ENCODE measurements around the gene PTPRM. TPM values are rescaled to one million over a fixed set of nuclear protein-coding genes. Genes with fewer than 3 reads are reported as not detected.

The PTPRM gene
- total and polyA plus RNA-seq, 5 donors from 2014 or later = 1.1 to 4.6 (median 3.6) TPM

DNA sequence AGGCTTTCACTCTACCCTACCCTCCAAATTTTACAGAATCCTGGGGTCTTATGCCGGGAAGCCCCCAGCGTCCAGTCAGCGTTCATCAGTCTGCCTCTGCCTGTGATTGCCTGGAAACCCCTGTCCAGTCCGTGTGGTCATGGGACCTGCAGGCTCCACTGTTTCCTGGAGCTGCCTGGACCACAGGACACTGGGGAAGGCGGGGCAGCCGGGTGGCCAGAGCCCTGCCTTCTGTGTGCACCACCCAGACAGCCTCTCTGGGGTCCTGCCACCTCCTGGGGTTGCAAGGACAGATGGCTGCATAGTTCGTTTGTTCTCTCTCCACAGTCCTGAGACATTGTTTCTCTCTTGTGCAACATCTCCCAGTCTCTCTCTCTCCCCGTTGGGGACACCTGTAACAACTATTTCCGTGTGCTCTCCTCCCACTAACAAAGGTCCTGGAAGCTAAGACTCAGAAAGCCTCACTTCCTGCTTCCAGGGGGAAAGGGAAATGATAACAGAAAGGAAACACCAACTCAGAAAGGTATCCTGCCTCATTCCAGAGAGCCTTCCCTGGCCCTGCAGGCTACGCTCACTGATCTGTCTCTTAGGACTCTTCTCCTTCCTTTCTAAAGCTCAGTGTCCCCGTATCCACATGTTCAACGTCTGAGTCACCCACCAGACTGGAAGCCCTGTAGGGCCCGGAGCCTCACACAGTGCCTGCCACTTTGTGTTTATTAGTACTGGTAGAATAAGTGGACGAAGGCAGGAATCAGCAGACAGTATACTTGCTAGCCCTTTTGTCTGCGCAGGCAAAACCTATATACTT, 849.3 kb downstream of the PTPRM start:
- H3K4me3 ChIP-seq (ENCODE audit: low read depth, low read length) = no peak overlapping the region
- H3K4me1 Mint-ChIP-seq = no peaks in the 10 kb centered on the region
- peaks cover 1 to 8% (median 4%) of the 10 kb centered on the region in 7 donors for H3K9me3 Mint-ChIP-seq
- no peak overlapping the region for H3K27ac Mint-ChIP-seq
- ATAC-seq (ENCODE audit: low read depth in 2 of 2) (no peak), DNase-seq (no peak)
- H3K4me1 ChIP-seq (ENCODE audit: control insufficient read depth, insufficient read depth, low read length, poor library complexity, severe bottlenecking) = no peaks in the 10 kb centered on the region
- H3K36me3 ChIP-seq (ENCODE audit: control insufficient read depth, insufficient read depth, low read length) = no peaks in the 10 kb centered on the region
- no peaks in the 10 kb centered on the region for H3K27me3 Mint-ChIP-seq
- no peaks in the 10 kb centered on the region for H3K36me3 Mint-ChIP-seq
- peaks cover 0 to 6% of the 10 kb centered on the region in 2 experiments for H3K9me3 ChIP-seq (ENCODE audit: control insufficient read depth in 2 of 2, low read length in 2 of 2)
- H3K27me3 ChIP-seq (ENCODE audit: control insufficient read depth, insufficient read depth, low read length) = no peaks in the 10 kb centered on the region
- H3K27ac ChIP-seq (ENCODE audit: insufficient read depth, low read length, poor library complexity, severe bottlenecking) = no peak overlapping the region
- H3K4me3 Mint-ChIP-seq = no peak overlapping the region

DNA sequence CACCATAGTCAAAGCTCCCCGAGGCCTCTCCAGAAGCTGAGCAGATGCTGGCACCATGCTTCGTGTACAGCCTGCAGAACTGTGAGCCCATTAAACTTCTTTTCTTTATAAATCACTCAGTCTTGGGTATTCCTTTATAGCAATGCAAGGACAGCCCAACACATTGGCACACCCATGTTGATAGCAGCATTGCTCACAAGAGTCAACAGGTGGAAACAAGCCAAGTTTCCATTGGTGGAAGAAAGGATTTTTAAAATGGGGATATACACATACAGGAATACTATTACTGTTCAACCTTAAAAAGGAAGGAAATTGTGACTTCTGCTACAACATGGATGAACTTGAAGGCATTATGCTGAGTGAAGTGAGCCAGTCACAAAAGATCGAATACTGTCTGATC, 855.3 kb downstream of the PTPRM start:
- Histone ChIP-seq H3K36me3 (ENCODE audit: control insufficient read depth, insufficient read depth, low read length) (no peaks in the 10 kb centered on the region), H3K27me3 (ENCODE audit: control insufficient read depth, insufficient read depth, low read length) (no peaks in the 10 kb centered on the region), H3K4me1 (ENCODE audit: control insufficient read depth, insufficient read depth, low read length, poor library complexity, severe bottlenecking) (no peaks in the 10 kb centered on the region), H3K4me3 (ENCODE audit: low read depth, low read length) (no peak overlapping the region), H3K27ac (ENCODE audit: insufficient read depth, low read length, poor library complexity, severe bottlenecking) (no peak overlapping the region), H3K9me3 (ENCODE audit: control insufficient read depth in 2 of 2, low read length in 2 of 2) (no peaks in the 10 kb centered on the region)
- no peak for DNase-seq
- H3K4me1 Mint-ChIP-seq = peaks cover 0 to 5% (median 0%) of the 10 kb centered on the region in 4 donors
- peaks cover 0 to 6% (median 0%) of the 10 kb centered on the region in 7 donors for H3K9me3 Mint-ChIP-seq
- no peaks in the 10 kb centered on the region for H3K27me3 Mint-ChIP-seq
- no peak for ATAC-seq (ENCODE audit: low read depth in 2 of 2)
- H3K4me3 Mint-ChIP-seq = no peak overlapping the region
- H3K36me3 Mint-ChIP-seq = no peaks in the 10 kb centered on the region
- no peak overlapping the region for H3K27ac Mint-ChIP-seq

DNA sequence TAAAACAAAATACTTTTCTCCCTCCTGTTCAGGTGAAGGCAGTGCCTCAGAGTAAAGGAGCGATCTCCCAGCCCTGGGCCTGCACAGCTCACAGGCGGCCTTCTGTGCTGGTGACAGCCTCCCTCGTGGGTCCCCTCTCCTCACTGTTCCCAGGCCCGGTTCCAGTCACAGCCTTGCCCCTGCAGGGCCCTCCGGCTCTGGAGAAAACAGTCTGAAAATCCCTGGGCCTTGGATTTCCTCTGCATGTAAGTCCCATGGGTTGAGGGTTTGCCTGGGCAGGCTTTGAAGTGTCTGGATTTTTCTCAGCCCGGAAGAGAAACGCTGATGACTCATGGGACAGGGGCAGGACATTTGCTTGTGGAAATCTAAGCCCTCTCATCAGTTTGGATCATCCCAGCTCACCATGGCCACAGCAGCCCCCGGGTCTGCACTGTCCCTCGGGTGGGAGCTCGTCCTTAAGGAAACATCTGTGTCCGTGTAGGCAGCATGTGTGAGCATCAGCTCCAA, 856.0 kb downstream of the PTPRM start:
- Histone ChIP-seq H3K27me3 (ENCODE audit: control insufficient read depth, insufficient read depth, low read length) (no peaks in the 10 kb centered on the region), H3K4me3 (ENCODE audit: low read depth, low read length) (no peak overlapping the region), H3K9me3 (ENCODE audit: control insufficient read depth in 2 of 2, low read length in 2 of 2) (no peaks in the 10 kb centered on the region), H3K4me1 (ENCODE audit: control insufficient read depth, insufficient read depth, low read length, poor library complexity, severe bottlenecking) (no peaks in the 10 kb centered on the region), H3K36me3 (ENCODE audit: control insufficient read depth, insufficient read depth, low read length) (no peaks in the 10 kb centered on the region), H3K27ac (ENCODE audit: insufficient read depth, low read length, poor library complexity, severe bottlenecking) (no peak overlapping the region)
- Mint-ChIP-seq H3K27ac (no peak overlapping the region), H3K36me3 (no peaks in the 10 kb centered on the region), H3K27me3 (no peaks in the 10 kb centered on the region), H3K4me1 (peaks cover 0 to 5% (median 0%) of the 10 kb centered on the region in 4 donors), H3K4me3 (no peak overlapping the region), H3K9me3 (peaks cover 0 to 6% (median 0%) of the 10 kb centered on the region in 7 donors)
- ATAC-seq (ENCODE audit: low read depth in 2 of 2) = no peak
- no peak for DNase-seq

DNA sequence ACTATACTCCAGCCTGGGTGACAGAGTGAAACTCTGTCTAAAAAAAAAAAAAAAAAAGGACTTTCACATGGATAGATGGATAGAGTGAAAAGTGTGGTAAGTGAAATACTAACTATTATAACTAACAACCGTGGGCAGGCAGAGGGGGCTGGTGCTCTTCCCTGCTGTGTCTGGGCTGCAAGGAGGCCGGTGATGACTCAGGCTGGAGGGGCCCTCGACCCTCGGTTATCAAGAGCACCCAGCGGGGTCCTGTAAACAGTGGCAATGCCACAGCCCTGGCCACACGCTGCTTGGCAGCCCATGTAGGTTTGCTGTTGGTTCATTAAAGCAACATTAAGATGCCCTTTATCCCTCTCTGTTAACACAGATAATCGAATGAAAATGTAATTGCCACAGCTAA, 857.4 kb downstream of the PTPRM start:
- Mint-ChIP-seq H3K4me3 (no peak overlapping the region), H3K4me1 (peaks cover 0 to 5% (median 0%) of the 10 kb centered on the region in 4 donors), H3K27me3 (no peaks in the 10 kb centered on the region), H3K36me3 (no peaks in the 10 kb centered on the region), H3K27ac (no peak overlapping the region), H3K9me3 (peaks cover 0 to 6% (median 0%) of the 10 kb centered on the region in 7 donors)
- no peak overlapping the region for H3K4me3 ChIP-seq (ENCODE audit: low read depth, low read length)
- H3K9me3 ChIP-seq (ENCODE audit: control insufficient read depth in 2 of 2, low read length in 2 of 2) = no peaks in the 10 kb centered on the region
- ATAC-seq (ENCODE audit: low read depth in 2 of 2) = no peak
- H3K27ac ChIP-seq (ENCODE audit: insufficient read depth, low read length, poor library complexity, severe bottlenecking) = no peak overlapping the region
- no peaks in the 10 kb centered on the region for H3K27me3 ChIP-seq (ENCODE audit: control insufficient read depth, insufficient read depth, low read length)
- no peak for DNase-seq
- no peaks in the 10 kb centered on the region for H3K36me3 ChIP-seq (ENCODE audit: control insufficient read depth, insufficient read depth, low read length)
- H3K4me1 ChIP-seq (ENCODE audit: control insufficient read depth, insufficient read depth, low read length, poor library complexity, severe bottlenecking) = no peaks in the 10 kb centered on the region

DNA sequence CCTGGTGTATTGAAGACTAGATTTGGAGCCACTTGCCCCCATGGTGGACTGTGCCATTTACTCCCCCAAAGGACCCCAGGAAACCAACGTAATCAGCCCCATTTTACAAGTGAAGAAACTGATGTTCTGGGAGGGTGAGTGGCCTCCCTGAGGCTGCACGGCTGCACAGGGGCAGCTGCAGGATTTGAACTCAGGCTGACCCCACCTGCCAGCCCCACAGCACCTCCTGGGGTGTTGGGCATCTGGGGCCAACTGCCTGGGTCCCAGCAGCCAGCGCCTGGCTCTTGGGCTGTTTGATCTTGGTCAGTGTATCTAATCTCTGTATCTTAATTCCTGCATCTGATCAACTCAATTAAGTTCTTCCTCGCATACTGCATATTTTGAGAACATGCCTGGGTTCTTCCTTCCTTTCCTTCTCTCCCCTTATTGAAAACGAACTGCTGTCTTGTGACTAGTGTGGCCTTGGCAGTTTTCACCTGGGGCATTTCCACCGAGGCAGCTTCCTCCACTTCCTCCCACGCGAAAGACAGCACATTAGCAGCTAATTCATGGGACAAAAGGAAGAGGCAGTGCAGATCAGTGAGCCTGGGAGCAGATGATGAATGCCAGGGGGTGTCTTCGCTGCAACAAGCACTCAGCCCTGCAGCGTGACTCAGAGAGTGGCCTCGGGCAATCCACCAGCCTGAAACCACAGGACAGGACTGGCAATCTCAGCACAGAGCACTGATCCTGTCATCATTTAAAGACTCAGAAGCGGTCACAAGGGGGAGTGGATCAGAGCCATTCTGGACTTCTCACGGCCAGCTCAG, 858.0 kb downstream of the PTPRM start:
- H3K4me1 Mint-ChIP-seq = peaks cover 0 to 5% (median 0%) of the 10 kb centered on the region in 4 donors
- ATAC-seq (ENCODE audit: low read depth in 2 of 2) (no peak), DNase-seq (no peak)
- H3K27ac ChIP-seq (ENCODE audit: insufficient read depth, low read length, poor library complexity, severe bottlenecking) = no peak overlapping the region
- no peaks in the 10 kb centered on the region for H3K36me3 ChIP-seq (ENCODE audit: control insufficient read depth, insufficient read depth, low read length)
- H3K27me3 ChIP-seq (ENCODE audit: control insufficient read depth, insufficient read depth, low read length) = no peaks in the 10 kb centered on the region
- no peak overlapping the region for H3K27ac Mint-ChIP-seq
- no peak overlapping the region for H3K4me3 Mint-ChIP-seq
- peaks cover 0 to 6% (median 0%) of the 10 kb centered on the region in 7 donors for H3K9me3 Mint-ChIP-seq
- no peaks in the 10 kb centered on the region for H3K9me3 ChIP-seq (ENCODE audit: control insufficient read depth in 2 of 2, low read length in 2 of 2)
- no peaks in the 10 kb centered on the region for H3K4me1 ChIP-seq (ENCODE audit: control insufficient read depth, insufficient read depth, low read length, poor library complexity, severe bottlenecking)
- no peaks in the 10 kb centered on the region for H3K36me3 Mint-ChIP-seq
- H3K4me3 ChIP-seq (ENCODE audit: low read depth, low read length) = no peak overlapping the region
- H3K27me3 Mint-ChIP-seq = no peaks in the 10 kb centered on the region

DNA sequence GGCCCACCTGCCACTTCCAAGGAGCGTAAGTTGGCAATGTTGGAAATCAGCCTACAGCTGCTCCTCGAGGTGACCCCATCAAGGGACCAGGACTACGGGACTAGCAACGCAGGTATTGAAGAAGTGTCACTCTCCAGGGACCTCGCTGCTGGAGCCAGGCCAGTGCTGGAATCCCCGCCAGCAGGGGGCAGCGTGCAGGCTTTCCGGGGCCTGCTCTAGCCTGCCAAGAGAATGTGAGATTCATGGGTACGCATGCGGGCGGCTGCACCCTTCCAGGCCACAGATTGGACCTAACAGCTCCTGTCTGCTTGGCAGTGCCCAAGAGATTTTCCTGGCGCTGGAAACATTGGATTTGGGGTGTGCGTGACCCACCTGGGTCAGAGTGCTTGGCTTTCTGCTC, 859.3 kb downstream of the PTPRM start:
- no peak overlapping the region for H3K27ac Mint-ChIP-seq
- H3K4me1 Mint-ChIP-seq = peaks cover 0 to 5% (median 0%) of the 10 kb centered on the region in 4 donors
- ATAC-seq (ENCODE audit: low read depth in 2 of 2) (no peak), DNase-seq (peak in 1 of 3 donors; percentile 0)
- no peaks in the 10 kb centered on the region for H3K4me1 ChIP-seq (ENCODE audit: control insufficient read depth, insufficient read depth, low read length, poor library complexity, severe bottlenecking)
- H3K27me3 ChIP-seq (ENCODE audit: control insufficient read depth, insufficient read depth, low read length) = no peaks in the 10 kb centered on the region
- peaks cover 0 to 6% (median 0%) of the 10 kb centered on the region in 7 donors for H3K9me3 Mint-ChIP-seq
- no peaks in the 10 kb centered on the region for H3K36me3 ChIP-seq (ENCODE audit: control insufficient read depth, insufficient read depth, low read length)
- H3K4me3 ChIP-seq (ENCODE audit: low read depth, low read length) = no peak overlapping the region
- no peaks in the 10 kb centered on the region for H3K36me3 Mint-ChIP-seq
- H3K4me3 Mint-ChIP-seq = no peak overlapping the region
- H3K9me3 ChIP-seq (ENCODE audit: control insufficient read depth in 2 of 2, low read length in 2 of 2) = no peaks in the 10 kb centered on the region
- H3K27ac ChIP-seq (ENCODE audit: insufficient read depth, low read length, poor library complexity, severe bottlenecking) = no peak overlapping the region
- H3K27me3 Mint-ChIP-seq = no peaks in the 10 kb centered on the region

DNA sequence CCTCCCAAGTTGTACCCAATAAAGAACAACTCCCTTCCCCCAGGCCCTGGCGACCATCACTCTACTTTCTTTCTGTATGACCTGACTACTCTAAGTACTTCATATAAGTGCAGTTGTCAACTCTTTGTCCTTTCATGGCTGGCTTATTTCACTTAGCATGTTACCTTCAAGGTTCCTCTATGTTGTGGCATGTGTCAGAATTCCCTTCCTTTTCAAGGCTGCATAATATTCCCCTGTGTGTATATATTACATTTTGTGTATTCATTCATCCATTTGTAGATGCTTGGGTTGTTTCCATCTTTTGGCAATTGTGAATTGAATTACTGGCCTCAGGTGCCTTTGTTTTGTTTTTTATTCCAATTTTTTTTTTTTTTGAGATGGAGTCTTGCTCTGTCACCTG, 860.2 kb downstream of the PTPRM start:
- ATAC-seq (ENCODE audit: low read depth in 2 of 2) (no peak), DNase-seq (no peak)
- Histone ChIP-seq H3K27me3 (ENCODE audit: control insufficient read depth, insufficient read depth, low read length) (no peaks in the 10 kb centered on the region), H3K9me3 (ENCODE audit: control insufficient read depth in 2 of 2, low read length in 2 of 2) (no peaks in the 10 kb centered on the region), H3K4me3 (ENCODE audit: low read depth, low read length) (no peak overlapping the region), H3K27ac (ENCODE audit: insufficient read depth, low read length, poor library complexity, severe bottlenecking) (no peak overlapping the region), H3K4me1 (ENCODE audit: control insufficient read depth, insufficient read depth, low read length, poor library complexity, severe bottlenecking) (no peaks in the 10 kb centered on the region), H3K36me3 (ENCODE audit: control insufficient read depth, insufficient read depth, low read length) (no peaks in the 10 kb centered on the region)
- H3K4me1 Mint-ChIP-seq = peaks cover 0 to 5% (median 0%) of the 10 kb centered on the region in 4 donors
- no peak overlapping the region for H3K27ac Mint-ChIP-seq
- no peak overlapping the region for H3K4me3 Mint-ChIP-seq
- no peaks in the 10 kb centered on the region for H3K27me3 Mint-ChIP-seq
- H3K36me3 Mint-ChIP-seq = no peaks in the 10 kb centered on the region
- peaks cover 0 to 6% (median 0%) of the 10 kb centered on the region in 7 donors for H3K9me3 Mint-ChIP-seq
